Gastroesophageal sphincter (tissue), 3 donors: Measurements from ENCODE around the gene ZNF497.

Experiments used
- EP300 ChIP-seq: sonication (generic); formaldehyde crosslinking; IDR thresholded peaks from one replicate; pipeline ENCODE4 v1.6.1; 2017; ENCODE audit warnings: antibody characterized with exemption, mild to moderate bottlenecking
- TF ChIP-seq, protein P1 (sequence below), 4 experiments: fragments of 200-600 bp in 2 of 4; fragments of 450-650 bp in 2 of 4; sonication (generic) in 1 of 4; IDR thresholded peaks; one replicate each; pipeline ENCODE4 v1.5.1; 2017 to 2019; ENCODE audit warnings: antibody characterized with exemption in 4 of 4, mild to moderate bottlenecking in 2 of 4, moderate library complexity in 2 of 4

DNA sequence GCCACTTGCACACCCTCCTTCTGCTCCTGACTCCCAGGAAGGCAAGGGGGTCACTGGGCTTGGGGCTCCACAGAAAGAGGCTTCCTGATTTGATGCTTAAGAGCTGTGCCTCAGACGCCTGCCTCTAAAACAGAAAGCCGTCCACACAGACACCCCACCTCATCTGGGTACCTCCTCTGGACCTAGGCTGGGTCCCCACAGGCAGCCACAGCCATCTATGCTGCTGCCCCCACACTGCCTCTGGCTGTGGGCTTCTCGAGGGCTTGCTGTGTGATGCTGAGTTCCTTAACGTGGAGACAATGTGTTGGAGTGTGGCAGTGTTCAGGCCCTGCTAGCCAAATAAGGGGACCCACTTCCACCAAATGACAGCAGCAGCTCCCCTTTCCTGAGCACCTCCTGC is 44.3 kb downstream of the ZNF497 start:
- TF ChIP-seq, protein P1, sequence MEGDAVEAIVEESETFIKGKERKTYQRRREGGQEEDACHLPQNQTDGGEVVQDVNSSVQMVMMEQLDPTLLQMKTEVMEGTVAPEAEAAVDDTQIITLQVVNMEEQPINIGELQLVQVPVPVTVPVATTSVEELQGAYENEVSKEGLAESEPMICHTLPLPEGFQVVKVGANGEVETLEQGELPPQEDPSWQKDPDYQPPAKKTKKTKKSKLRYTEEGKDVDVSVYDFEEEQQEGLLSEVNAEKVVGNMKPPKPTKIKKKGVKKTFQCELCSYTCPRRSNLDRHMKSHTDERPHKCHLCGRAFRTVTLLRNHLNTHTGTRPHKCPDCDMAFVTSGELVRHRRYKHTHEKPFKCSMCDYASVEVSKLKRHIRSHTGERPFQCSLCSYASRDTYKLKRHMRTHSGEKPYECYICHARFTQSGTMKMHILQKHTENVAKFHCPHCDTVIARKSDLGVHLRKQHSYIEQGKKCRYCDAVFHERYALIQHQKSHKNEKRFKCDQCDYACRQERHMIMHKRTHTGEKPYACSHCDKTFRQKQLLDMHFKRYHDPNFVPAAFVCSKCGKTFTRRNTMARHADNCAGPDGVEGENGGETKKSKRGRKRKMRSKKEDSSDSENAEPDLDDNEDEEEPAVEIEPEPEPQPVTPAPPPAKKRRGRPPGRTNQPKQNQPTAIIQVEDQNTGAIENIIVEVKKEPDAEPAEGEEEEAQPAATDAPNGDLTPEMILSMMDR (IDR thresholded peaks at IDR 0.05) = no peak
- no peak for TF ChIP-seq EP300
